NOMO-1 treated with dmso at 0.1 percent for 144 hours (cell line): ENCODE measurements around the gene FAM222A.
A peak's percentile ranks its signal among the peaks of the same experiment; 100 is the strongest.

ENCODE experiments used
- DNase-seq: peaks from one replicate; lab custom pipeline; 2025; ENCODE audit not compliant: unreplicated experiment; lab: John Stamatoyannopoulos, UW

The FAM222A gene

GRCh38 chr12:109713187-109714070, at the start of gene FAM222A:
Gene FAM222A (plus strand): TSS chr12:109713825. CDS start chr12:109744147, 30,322 bp downstream.
- peak; percentile 95 for DNase-seq

GRCh38 chr12:109664402-109664801, 49.2 kb upstream of the FAM222A start:
- DNase-seq, result no peak

GRCh38 chr12:109666068-109666467, 47.6 kb upstream of the FAM222A start:
- no peak for DNase-seq

- DNase-seq, result no peak
Observed at GRCh38 chr12:109670731-109671130, 42.9 kb upstream of the FAM222A start.

GRCh38 chr12:109671502-109671901, 42.1 kb upstream of the FAM222A start:
- DNase-seq, result no peak

GRCh38 chr12:109673379-109673778, 40.2 kb upstream of the FAM222A start:
- DNase-seq, result no peak

GRCh38 chr12:109673884-109674283, 39.7 kb upstream of the FAM222A start:
- no peak for DNase-seq

- no peak for DNase-seq
Observed at GRCh38 chr12:109675411-109675810, 38.2 kb upstream of the FAM222A start.

- no peak for DNase-seq
Observed at GRCh38 chr12:109677279-109677691, 36.3 kb upstream of the FAM222A start.

GRCh38 chr12:109678719-109679118, 34.9 kb upstream of the FAM222A start:
- no peak for DNase-seq

- no peak for DNase-seq
Observed at GRCh38 chr12:109679501-109680263, 33.9 kb upstream of the FAM222A start.

GRCh38 chr12:109680264-109681005, 33.2 kb upstream of the FAM222A start:
- no peak for DNase-seq

GRCh38 chr12:109681986-109682707, 31.5 kb upstream of the FAM222A start:
- no peak for DNase-seq

GRCh38 chr12:109682708-109683060, 30.9 kb upstream of the FAM222A start:
- no peak for DNase-seq

- DNase-seq, result no peak
Observed at GRCh38 chr12:109683316-109683715, 30.3 kb upstream of the FAM222A start.

- no peak for DNase-seq
Observed at GRCh38 chr12:109685574-109686447, 27.8 kb upstream of the FAM222A start.

GRCh38 chr12:109686523-109686922, 27.1 kb upstream of the FAM222A start:
- no peak for DNase-seq

GRCh38 chr12:109687250-109687649, 26.4 kb upstream of the FAM222A start:
- no peak for DNase-seq

- DNase-seq, result no peak
Observed at GRCh38 chr12:109689426-109689825, 24.2 kb upstream of the FAM222A start.

GRCh38 chr12:109693160-109693559, 20.5 kb upstream of the FAM222A start:
- DNase-seq, result no peak
